Stimulated activated CD8-positive, alpha-beta memory T cell treated with anti-CD3 and anti-CD28 coated beads, Interleukin-4, amount 100 ng/mL, for 24 hours (primary cell): Measurements from ENCODE around the gene FAM9A.

Experiments used
- DNase-seq: peaks from one replicate; pipeline ENCODE4 v3.0.0-alpha.2; 2020; ENCODE audit warnings: low read depth

Gene FAM9A

GRCh38 chrX:8801041-8801599, at the start of gene FAM9A:
Gene FAM9A, minus strand, starts transcription at chrX:8801383. Its CDS starts 1,212 bp downstream, at chrX:8800171.
- DNase-seq = no peak

DNA sequence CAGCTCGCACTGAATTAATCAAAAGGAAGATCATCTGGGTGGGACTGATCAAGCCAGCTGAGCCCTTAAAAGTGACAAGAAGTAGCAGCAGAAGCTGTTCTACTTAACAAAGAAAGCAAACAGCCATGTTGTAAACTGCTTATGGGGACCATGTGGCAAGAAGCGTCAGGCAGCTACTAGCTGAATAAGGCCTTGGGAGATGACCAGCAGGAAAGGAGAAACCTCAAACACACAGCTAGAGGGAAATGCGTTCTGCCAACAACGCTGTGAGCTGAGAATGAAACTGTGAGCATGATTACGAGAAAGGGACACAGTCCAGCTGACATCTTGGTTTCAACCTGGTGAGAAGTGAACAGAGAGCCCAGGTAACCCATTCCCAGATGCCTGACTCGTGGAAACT, 49.3 kb upstream of the FAM9A start:
- no peak for DNase-seq

DNA sequence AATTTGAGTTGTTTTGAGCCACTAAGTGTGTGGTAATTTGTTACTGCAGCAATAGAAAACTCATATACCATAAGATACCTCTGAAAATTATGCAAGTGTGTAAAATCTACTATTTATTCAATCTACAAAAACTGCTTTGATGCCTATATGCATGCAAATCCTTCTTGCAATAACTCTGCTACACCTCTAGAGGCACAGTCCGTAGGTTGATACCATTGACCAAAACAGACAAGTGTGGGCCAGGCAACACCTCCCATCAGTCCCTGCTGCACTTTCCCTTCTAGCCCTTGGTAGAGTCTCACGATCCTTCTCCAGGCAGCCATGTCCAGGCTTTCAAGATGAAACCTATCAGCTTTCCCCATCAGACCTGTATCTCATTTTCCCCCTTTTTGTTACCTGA, 48.8 kb upstream of the FAM9A start:
- DNase-seq = no peak

- DNase-seq = no peak
These were observed 48.3 kb upstream of the FAM9A start for GRCh38 chrX:8849458-8849857.

DNA sequence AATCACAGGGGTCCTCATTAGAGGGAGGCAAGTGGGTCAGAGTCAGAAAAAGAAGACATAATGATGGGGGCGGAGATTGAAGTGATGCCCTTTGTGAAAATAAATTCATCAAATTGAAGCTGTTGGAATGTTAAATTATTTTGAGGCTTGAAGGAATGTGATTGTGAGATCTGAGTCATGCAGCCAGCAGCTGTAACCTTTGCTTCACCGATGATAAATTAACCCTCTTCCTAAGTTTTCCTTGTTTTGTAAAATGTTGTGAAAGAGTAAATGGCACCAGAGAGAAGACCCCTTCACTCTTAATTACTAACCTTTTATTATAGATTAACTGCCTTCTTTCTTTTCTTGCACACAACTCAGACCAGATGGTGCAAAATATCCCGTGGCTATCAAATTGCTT, 47.7 kb upstream of the FAM9A start:
- no peak for DNase-seq

DNA sequence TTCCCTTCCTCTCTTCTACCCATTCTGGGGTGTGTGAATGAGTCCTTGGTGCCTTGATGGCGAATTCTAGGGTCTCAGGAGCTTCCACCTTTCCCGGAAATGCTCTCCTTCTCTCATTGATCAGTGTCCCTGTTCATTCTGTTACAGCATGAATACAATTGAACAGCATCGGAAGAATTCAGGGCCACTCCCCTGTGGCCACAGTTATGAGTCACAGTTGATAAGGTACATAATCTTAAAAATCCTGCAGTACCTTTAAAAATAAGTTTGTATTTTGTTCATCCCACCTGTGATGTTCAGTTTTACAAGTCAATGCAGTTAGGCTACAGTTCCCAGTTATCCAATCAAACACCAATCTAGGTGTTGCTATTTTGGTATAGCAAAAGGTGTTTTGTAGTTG, 47.3 kb upstream of the FAM9A start:
- DNase-seq = no peak

DNA sequence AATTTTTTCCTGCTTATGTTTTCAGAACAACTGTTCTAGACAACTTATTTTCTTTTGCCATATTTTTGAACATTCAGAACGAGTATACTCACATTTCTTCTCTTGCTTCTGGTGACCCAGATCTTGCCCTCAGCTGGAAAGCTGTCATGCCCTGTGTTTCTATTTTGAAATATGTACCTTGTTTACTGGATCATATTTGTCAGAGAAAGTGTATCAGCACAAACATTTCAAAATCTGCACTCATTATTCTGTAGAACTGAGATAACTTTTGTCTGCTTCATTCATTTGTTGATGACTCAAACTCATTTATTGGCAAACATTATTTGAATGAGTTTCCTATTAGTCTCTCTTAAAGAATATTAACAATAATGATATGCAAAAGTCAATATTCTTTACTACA, 46.2 kb upstream of the FAM9A start:
- DNase-seq = no peak

GRCh38 chrX:8846266-8846665, 45.1 kb upstream of the FAM9A start:
- DNase-seq = no peak

- no peak for DNase-seq
These were observed 44.3 kb upstream of the FAM9A start for GRCh38 chrX:8845469-8845868.

- DNase-seq = no peak
These were observed 43.9 kb upstream of the FAM9A start for GRCh38 chrX:8845060-8845459.

- DNase-seq = no peak
These were observed 43.0 kb upstream of the FAM9A start for GRCh38 chrX:8844157-8844556.

GRCh38 chrX:8841911-8842310, 40.7 kb upstream of the FAM9A start:
- no peak for DNase-seq

DNA sequence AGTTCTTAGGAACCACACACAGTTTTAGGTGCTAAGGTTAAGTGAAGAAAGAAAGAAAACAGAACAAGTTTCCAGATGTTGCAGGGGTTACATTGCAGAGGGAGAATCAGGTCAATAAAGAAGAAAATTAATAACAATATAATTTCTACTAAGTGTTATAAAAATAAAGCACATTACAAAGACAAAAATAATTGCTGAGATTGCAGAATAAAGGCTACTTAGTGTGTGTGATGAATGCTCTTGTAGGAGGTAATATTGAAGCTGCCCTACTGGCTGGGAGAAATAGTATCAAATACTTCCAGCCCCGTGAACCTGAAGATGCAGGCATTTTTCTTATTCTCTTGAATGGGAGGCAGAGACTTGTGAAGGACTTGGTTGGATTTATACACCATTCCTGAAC, 33.2 kb upstream of the FAM9A start:
- no peak for DNase-seq

- DNase-seq = no peak
These were observed 31.6 kb upstream of the FAM9A start for GRCh38 chrX:8832582-8833378.

DNA sequence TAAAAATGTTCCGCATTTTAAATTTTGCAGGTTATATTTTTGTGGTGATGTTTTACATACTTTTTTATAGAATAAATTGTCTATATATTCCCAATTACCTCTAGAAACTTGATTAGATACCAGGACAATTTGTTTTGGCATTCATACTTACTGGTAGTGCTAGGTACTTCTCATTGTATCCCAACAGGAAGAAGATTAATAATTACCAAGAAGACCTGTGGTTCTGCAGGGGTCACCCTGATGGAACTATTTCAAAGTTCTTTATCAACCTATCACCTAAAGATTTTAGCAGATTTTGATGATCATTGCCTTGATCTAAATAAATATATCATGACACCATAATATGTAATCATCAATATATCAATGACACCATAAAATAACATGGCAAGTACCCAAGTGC, 22.5 kb upstream of the FAM9A start:
- no peak for DNase-seq

- no peak for DNase-seq
These were observed 20.8 kb upstream of the FAM9A start for GRCh38 chrX:8822002-8822401.

DNA sequence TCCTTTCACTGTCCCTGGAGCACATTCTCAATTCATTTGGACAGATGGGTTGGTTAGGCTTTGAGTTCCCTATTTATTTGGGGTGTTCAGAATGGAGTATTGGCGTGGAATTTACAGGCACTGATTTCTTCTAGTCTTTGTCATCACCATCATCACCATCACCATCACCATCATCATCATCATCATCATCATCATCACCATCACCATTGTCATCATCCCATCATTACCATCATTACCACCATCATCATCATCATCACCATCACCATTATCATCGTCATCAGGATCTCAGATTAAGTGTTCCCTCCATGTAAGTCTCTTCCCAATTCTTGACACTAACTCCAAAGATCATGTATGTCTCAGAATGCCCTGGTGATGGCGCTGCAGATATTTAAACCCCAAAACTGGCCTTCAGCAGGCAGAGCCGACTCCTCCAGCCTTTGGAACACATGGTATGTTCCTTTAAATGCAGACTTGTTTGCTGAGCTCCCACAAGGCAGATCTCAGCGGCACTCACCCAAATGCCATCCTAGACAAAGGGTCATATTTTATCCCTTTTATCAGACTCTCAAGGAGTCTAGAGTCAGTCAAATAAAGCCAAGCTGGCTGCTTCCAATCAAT, 19.8 kb upstream of the FAM9A start:
- DNase-seq = no peak

GRCh38 chrX:8815460-8816065, 14.4 kb upstream of the FAM9A start:
- no peak for DNase-seq

GRCh38 chrX:8813036-8813435, 11.9 kb upstream of the FAM9A start:
- no peak for DNase-seq

- DNase-seq = no peak
These were observed 10.4 kb upstream of the FAM9A start for GRCh38 chrX:8811611-8812010.

GRCh38 chrX:8808661-8809060, 7.5 kb upstream of the FAM9A start:
- no peak for DNase-seq

- no peak for DNase-seq
These were observed 4.8 kb upstream of the FAM9A start for GRCh38 chrX:8805974-8806373.

GRCh38 chrX:8805046-8805445, 3.9 kb upstream of the FAM9A start:
- DNase-seq = no peak
